Sigmoid colon (tissue), 4 donors: ENCODE results near the gene MEGF11.

Source experiments
- CTCF ChIP-seq, 4 experiments: fragments of 450-650 bp in 3 of 4; fragments of 200-600 bp in 1 of 4; IDR thresholded peaks; one replicate each; pipeline ENCODE4 v1.5.1; 2016 to 2019; ENCODE audit warnings: antibody characterized with exemption in 4 of 4, mild to moderate bottlenecking in 3 of 4, moderate library complexity in 2 of 4
- POLR2A ChIP-seq, 2 donors: fragments of 450-650 bp; IDR thresholded peaks; one replicate each; pipeline ENCODE4 v1.6.1; 2016; ENCODE audit warnings: antibody characterized with exemption in 2 of 2, mild to moderate bottlenecking in 2 of 2, moderate library complexity in 2 of 2
- POLR2AphosphoS5 ChIP-seq, 4 donors: sonication (generic); formaldehyde crosslinking; IDR thresholded peaks; one replicate each; pipeline ENCODE4 v1.6.1; 2017; ENCODE audit warnings: antibody characterized with exemption in 4 of 4

- TF ChIP-seq CTCF (IDR thresholded peaks at IDR 0.05) (no peak), POLR2AphosphoS5 (IDR thresholded peaks at IDR 0.05) (no peak), POLR2A (IDR thresholded peaks at IDR 0.05) (no peak)
These were observed 99.8 kb downstream of the MEGF11 start for GRCh38 chr15:66153549-66154415.
